ENCODE results near the gene DDX56.

The DDX56 gene

GRCh38 chr7:44531421-44532380 lies 42.0 kb downstream of the DDX56 start:
- TF ChIP-seq CTCF (conservative IDR thresholded peaks at IDR 0.05): no peak
- no peak for TF ChIP-seq ZFX (IDR thresholded peaks at IDR 0.05)
- H3K27ac ChIP-seq: no peak overlapping the region

DNA sequence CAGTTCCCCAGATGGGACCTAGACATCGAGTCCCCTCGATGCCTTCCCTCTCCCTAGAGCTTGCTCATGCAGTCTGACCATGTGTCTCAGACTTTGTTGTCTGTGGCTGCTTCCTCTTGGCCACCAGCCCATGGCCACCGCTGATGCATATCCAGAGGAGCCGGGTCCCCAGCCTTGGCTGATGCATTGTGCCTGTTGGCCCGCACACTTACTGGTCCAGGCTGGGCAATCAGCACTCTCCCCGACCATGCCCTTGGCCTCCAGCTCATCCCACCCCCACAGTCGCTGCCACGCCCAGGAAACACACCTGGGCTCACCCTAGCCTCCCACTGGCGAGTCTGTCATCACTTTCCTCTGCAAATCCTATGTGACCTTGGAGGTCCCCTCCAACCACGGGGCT lies 42.7 kb downstream of the DDX56 start:
- TF ChIP-seq CTCF (conservative IDR thresholded peaks at IDR 0.05): no peak
- TF ChIP-seq ZFX (IDR thresholded peaks at IDR 0.05): no peak
- no peak overlapping the region for H3K27ac ChIP-seq

DNA sequence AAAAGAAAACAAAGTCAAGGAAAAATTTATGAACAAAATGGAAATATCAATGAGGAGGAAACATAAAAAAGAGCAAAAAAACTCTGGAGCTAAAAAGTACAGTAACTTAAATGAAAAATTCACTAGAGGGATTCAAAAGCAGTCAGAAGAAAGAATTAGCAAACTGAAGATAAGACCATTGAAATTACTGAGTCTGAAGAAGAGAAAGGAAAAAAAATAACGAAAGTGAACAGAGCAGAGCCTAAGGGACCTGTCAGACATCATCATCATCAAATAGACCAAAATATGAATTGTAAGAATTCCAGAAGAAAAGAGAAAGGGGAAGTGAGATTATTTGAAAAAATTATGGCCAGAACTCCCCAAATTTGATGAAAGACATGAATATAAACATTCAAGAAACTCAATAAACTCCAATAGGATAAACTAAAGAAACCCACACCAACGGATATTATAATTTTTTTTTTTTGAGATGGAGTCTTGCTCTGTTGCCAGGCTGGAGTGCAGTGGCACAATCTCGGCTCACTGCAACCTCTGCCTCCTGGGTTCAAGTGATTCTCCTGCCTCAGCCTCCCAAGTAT lies 48.8 kb downstream of the DDX56 start:
- TF ChIP-seq ZFX (IDR thresholded peaks at IDR 0.05) (no peak), CTCF (conservative IDR thresholded peaks at IDR 0.05) (no peak)
- no peak overlapping the region for H3K27ac ChIP-seq

DNA sequence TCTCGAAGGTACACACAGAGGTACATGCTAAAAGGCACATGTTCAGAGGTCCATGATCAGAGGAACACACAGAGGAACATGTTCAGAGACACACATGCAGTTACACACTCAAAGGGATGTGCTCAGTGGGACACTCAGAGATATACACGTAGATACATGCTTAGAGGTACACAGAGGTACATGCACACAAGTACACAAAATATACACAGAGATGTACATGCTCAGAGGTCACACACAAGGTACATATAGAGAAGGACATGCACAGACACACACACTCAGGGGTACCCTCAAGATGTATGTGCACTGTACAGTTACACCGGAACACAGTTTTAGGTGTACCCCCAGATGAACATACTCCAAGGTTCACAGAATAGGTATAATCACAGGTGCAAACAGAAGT lies 51.4 kb downstream of the DDX56 start:
- TF ChIP-seq ZFX (IDR thresholded peaks at IDR 0.05) (no peak), CTCF (conservative IDR thresholded peaks at IDR 0.05) (no peak)

DNA sequence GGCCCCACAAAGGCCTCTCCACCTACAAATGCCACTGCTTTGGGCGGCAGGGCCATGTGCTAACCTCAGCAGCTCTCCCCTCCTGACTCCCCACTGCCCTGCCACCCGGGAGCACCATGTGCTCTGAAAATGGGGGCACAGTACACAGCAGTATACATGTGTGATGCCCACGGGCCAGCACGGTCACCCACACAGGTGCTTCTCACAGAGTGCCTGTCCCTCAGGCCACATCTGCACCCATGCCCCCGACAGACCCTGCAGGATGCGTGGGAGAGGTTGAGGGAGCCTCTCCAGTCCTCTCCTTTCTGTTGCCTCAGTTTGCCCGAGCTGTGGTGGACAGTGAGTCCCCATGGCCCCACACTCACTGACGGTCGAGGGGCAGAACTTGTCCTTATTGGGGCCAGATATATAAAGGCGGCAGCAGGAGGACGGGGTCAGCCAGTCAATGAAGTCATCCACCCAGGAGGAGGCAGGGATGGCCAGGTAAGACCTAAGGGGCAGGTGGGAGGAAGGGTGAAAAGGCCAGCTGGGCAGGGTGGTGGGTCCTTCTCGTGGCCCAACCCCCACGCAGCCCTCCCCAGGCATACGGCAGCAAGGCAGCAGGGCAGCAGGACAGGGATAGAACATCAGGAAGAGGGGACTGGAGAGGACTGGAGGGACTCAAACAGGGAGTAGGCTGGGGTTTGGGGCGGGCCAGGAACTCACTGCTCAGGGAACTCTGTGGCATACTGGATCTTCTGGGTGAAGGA lies 52.2 kb downstream of the DDX56 start:
- H3K27ac ChIP-seq: no peak overlapping the region
- TF ChIP-seq ZFX (IDR thresholded peaks at IDR 0.05) (no peak), CTCF (conservative IDR thresholded peaks at IDR 0.05) (no peak)

More for the DNA sequence above, 51.4 kb downstream of the DDX56 start:
- H3K27ac ChIP-seq: no peak overlapping the region

DNA sequence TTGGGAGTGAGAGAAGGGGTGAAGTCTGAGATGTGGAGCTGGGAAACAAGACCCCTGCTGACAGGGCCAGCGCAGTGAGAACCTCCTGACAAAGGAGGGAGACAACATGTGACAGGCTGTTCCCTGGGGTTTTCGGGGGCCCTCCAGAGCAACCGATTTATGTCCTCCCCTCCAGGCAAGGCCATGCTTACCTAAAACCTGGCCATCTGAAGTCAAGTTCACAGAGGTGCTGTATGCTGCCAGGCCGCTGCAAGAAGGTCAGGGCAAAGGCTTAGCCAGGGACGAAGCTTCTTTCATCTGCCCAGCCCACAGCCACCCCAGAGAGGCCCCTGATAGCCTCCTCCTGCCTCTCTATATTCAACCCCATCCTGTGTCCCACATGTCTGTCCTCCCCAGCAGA lies 53.1 kb downstream of the DDX56 start:
- H3K27ac ChIP-seq: no peak overlapping the region
- TF ChIP-seq ZFX (IDR thresholded peaks at IDR 0.05): no peak

- no peak overlapping the region for H3K27ac ChIP-seq
- no peak for TF ChIP-seq CTCF (conservative IDR thresholded peaks at IDR 0.05)
- no peak for TF ChIP-seq ZFX (IDR thresholded peaks at IDR 0.05)
Observed at GRCh38 chr7:44519546-44519945, 54.2 kb downstream of the DDX56 start.

Measured in C4-2B (cell line).